Endothelial cell of umbilical vein (primary cell): Measurements from ENCODE around the gene KLC1.

Experiments
- EZH2 ChIP-seq: IDR thresholded peaks from 2 replicates; pipeline ENCODE4 v1.6.1; 2012; ENCODE audit warnings: borderline replicate concordance, low read depth, mild to moderate bottlenecking, moderate library complexity, low read length, inconsistent platforms; ENCODE audit not compliant: severe bottlenecking
- FOS ChIP-seq: IDR thresholded peaks from 2 replicates; pipeline ENCODE4 v1.6.1; 2011; ENCODE audit warnings: mild to moderate bottlenecking, low read length, moderate library complexity, borderline replicate concordance; ENCODE audit not compliant: insufficient read depth
- GATA2 ChIP-seq: IDR thresholded peaks from 2 replicates; pipeline ENCODE4 v1.7.0; 2011; ENCODE audit warnings: low read depth, mild to moderate bottlenecking, moderate library complexity, mixed read lengths, low read length; ENCODE audit not compliant: insufficient read length, insufficient read depth
- JUN ChIP-seq: IDR thresholded peaks from 2 replicates; pipeline ENCODE4 v1.6.1; 2011; ENCODE audit warnings: borderline replicate concordance, low read depth; ENCODE audit not compliant: insufficient read length, insufficient read depth
- MYC ChIP-seq: IDR thresholded peaks from one replicate; pipeline ENCODE4 v1.6.1; 2011; ENCODE audit warnings: mild to moderate bottlenecking, low read depth, low read length
- POLR2A ChIP-seq: IDR thresholded peaks from 2 replicates; pipeline ENCODE4 v1.6.1; 2012; ENCODE audit warnings: low read depth, mild to moderate bottlenecking, control low read depth, low read length
- POLR2AphosphoS5 ChIP-seq: IDR thresholded peaks from 2 replicates; pipeline ENCODE4 v1.6.1; 2012; ENCODE audit warnings: low read depth, mild to moderate bottlenecking, control low read depth, low read length, moderate library complexity; ENCODE audit not compliant: insufficient read depth
- TF ChIP-seq, protein P1 (sequence below), 2 donors: IDR thresholded peaks; 1 replicate in 1 of 2; 2 replicates in 1 of 2; pipeline ENCODE4 v1.5.1; 2011; ENCODE audit warnings: low read length in 2 of 2, mild to moderate bottlenecking in 2 of 2, moderate library complexity in 2 of 2, control low read depth in 1 of 2, inconsistent platforms in 1 of 2, low read depth in 1 of 2; ENCODE audit not compliant: insufficient read depth in 1 of 2; ENCODE audit errors: extremely low read depth in 1 of 2
- TF ChIP-seq, protein P2 (sequence below): IDR thresholded peaks from 2 replicates; pipeline ENCODE4 v1.6.1; 2011; ENCODE audit not compliant: insufficient read depth, insufficient read length

- no peak for TF ChIP-seq POLR2AphosphoS5
- TF ChIP-seq POLR2A = no peak
- TF ChIP-seq, protein P1, sequence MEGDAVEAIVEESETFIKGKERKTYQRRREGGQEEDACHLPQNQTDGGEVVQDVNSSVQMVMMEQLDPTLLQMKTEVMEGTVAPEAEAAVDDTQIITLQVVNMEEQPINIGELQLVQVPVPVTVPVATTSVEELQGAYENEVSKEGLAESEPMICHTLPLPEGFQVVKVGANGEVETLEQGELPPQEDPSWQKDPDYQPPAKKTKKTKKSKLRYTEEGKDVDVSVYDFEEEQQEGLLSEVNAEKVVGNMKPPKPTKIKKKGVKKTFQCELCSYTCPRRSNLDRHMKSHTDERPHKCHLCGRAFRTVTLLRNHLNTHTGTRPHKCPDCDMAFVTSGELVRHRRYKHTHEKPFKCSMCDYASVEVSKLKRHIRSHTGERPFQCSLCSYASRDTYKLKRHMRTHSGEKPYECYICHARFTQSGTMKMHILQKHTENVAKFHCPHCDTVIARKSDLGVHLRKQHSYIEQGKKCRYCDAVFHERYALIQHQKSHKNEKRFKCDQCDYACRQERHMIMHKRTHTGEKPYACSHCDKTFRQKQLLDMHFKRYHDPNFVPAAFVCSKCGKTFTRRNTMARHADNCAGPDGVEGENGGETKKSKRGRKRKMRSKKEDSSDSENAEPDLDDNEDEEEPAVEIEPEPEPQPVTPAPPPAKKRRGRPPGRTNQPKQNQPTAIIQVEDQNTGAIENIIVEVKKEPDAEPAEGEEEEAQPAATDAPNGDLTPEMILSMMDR (IDR thresholded peaks at IDR 0.05; ENCODE audit: extremely low read depth in 1 of 2, insufficient read depth in 1 of 2, low read depth in 1 of 2, low read length in 2 of 2) = no peak
- TF ChIP-seq EZH2 = no peak
- TF ChIP-seq, protein P2, sequence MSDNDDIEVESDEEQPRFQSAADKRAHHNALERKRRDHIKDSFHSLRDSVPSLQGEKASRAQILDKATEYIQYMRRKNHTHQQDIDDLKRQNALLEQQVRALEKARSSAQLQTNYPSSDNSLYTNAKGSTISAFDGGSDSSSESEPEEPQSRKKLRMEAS = no peak
- no peak for TF ChIP-seq MYC
- no peak for TF ChIP-seq FOS
- TF ChIP-seq JUN = no peak
- TF ChIP-seq GATA2 = no peak
Observed at GRCh38 chr14:103704708-103705107, 75.7 kb downstream of the KLC1 start.
